Activated CD8-positive, alpha-beta T cell treated with anti-CD3 and anti-CD28 coated beads for 36 hours (primary cell): ENCODE results near the gene CABLES2. TPM values are rescaled to one million over a fixed set of nuclear protein-coding genes. Genes with fewer than 3 reads are reported as not detected.

Experiments
- ATAC-seq: fragments of 200-7000 bp; cut with Tn5 transposase; one replicate; pipeline ENCODE4 v1.10.0; 2021; ENCODE audit warnings: mild to moderate bottlenecking, moderate library complexity
- CTCF ChIA-PET: fragments of 350-600 bp; sonication (Branson Sonifier 250); formaldehyde crosslinking; loops from one replicate; lab custom pipeline; 2021; ENCODE audit warnings: antibody characterized with exemption; lab: Charles Lee
- POLR2A ChIA-PET: fragments of 350-600 bp; sonication (Branson Sonifier 250); formaldehyde crosslinking; loops from one replicate; lab custom pipeline; 2021; ENCODE audit warnings: antibody characterized with exemption; lab: Charles Lee
- DNase-seq: peaks from one replicate; pipeline ENCODE4 v3.0.0-alpha.2; 2020
- H3K27ac Mint-ChIP-seq: one replicate; pipeline ENCODE4 v1.8.0; 2021; ENCODE audit warnings: mild to moderate bottlenecking, mixed read lengths
- H3K27me3 Mint-ChIP-seq: one replicate; pipeline ENCODE4 v1.8.0; 2021; ENCODE audit warnings: mixed read lengths
- H3K36me3 Mint-ChIP-seq: one replicate; pipeline ENCODE4 v1.8.0; 2021; ENCODE audit warnings: low read depth, mixed read lengths
- H3K4me1 Mint-ChIP-seq: one replicate; pipeline ENCODE4 v1.8.0; 2021; ENCODE audit warnings: low read depth, mixed read lengths
- H3K4me3 Mint-ChIP-seq: one replicate; pipeline ENCODE4 v1.8.0; 2021; ENCODE audit warnings: mild to moderate bottlenecking, moderate library complexity, mixed read lengths
- H3K9me3 Mint-ChIP-seq: one replicate; pipeline ENCODE4 v1.8.0; 2021; ENCODE audit warnings: mixed read lengths
- intact Hi-C: fragments of 100-400 bp; cut with micrococcal nuclease; formaldehyde crosslinking; loops from one replicate; pipeline ENCODE4 v1.10.0; 2022
- total RNA-seq, 2 experiments: library from RNA; stranded (reverse); gene quantifications; one replicate each; pipeline ENCODE4 v1.2.3, GENCODE V29; 2021
- TF ChIP-seq, protein P1 (sequence below): fragments of 200-600 bp; IDR thresholded peaks from one replicate; pipeline ENCODE4 v1.8.0; 2022; ENCODE audit warnings: antibody characterized with exemption, mild to moderate bottlenecking

CABLES2 gene
- total RNA-seq, 2 experiments from 2014 or later, result 3.2 to 4.5 TPM

DNA sequence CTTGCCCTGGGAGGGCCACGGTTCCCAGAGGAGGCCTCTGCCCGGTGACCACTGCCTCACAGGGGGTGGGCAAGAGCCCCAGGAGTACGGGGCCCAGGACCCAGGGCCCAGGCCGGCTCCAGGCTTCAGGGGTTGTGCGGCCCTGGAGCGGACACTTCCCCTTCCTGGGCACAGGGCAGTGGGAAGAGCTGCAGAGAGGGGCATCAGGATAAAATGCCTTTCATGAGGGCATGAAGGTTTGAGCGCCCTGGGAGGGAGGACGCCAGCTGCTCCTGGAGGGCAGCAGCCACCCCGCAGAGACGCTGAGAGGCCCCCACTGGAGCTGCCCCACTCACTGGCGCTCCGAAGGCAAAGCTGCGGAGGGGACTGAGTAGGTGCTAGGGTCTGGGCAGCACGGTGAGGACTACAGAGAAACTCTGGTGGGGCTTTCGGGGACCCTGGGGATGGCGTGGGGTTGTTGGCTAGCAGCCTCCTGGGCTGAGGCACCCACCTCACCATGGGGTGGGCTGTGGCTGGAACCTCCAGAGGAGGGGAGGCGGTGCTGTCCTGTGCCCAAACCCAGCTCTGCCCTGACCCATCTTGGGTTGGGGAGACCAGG is 50.4 kb downstream of the CABLES2 start:
- intact Hi-C loops, result no loop called here
- H3K4me3 Mint-ChIP-seq, result no peak overlapping the region
- no peaks in the 10 kb centered on the region for H3K36me3 Mint-ChIP-seq
- no peaks in the 10 kb centered on the region for H3K4me1 Mint-ChIP-seq
- DNase-seq (no peak), ATAC-seq (no peak)
- ChIA-PET CTCF (interaction anchor here (1.2 kb wide), 1 partner anchor 12 kb away, joined by 3 read pairs; no protein-coding TSS in a partner anchor), POLR2A (no interaction called here)
- TF ChIP-seq, protein P1, sequence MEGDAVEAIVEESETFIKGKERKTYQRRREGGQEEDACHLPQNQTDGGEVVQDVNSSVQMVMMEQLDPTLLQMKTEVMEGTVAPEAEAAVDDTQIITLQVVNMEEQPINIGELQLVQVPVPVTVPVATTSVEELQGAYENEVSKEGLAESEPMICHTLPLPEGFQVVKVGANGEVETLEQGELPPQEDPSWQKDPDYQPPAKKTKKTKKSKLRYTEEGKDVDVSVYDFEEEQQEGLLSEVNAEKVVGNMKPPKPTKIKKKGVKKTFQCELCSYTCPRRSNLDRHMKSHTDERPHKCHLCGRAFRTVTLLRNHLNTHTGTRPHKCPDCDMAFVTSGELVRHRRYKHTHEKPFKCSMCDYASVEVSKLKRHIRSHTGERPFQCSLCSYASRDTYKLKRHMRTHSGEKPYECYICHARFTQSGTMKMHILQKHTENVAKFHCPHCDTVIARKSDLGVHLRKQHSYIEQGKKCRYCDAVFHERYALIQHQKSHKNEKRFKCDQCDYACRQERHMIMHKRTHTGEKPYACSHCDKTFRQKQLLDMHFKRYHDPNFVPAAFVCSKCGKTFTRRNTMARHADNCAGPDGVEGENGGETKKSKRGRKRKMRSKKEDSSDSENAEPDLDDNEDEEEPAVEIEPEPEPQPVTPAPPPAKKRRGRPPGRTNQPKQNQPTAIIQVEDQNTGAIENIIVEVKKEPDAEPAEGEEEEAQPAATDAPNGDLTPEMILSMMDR, result no peak
- no peaks in the 10 kb centered on the region for H3K27me3 Mint-ChIP-seq
- H3K9me3 Mint-ChIP-seq, result no peaks in the 10 kb centered on the region
- H3K27ac Mint-ChIP-seq, result no peak overlapping the region

DNA sequence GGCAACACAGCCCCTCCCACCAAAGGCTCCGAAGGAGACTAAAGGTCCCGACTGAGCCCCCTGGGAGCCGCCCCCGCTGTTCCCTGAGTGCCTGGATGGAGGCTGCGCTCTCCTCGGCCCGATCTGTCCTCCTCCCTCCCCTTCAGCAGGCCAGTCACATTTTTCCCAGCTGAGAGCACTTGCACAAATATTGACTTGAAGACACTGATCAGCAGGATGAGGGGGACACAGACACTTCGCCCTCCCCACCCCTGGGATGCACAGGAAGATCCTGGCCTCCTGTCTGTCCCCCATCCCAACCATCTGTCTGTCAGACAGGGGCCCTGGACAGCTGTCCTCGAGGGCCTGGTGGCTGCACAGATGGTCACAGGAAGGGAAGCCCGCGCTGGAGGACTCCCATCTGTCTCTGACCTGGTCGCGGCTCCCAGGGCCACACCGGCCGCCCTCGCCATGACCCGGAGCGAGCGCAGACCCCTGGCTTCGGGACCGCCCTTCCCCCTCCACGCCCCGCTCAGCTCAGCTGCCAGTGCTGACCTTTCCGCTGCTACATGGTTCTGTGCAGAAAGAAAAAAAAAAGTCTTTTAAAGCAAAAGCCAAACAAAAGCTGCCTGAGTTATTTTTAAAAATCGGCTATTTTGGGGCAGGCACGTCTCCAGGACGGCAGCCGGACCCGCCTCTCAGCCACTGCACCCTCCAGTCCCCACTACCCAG is 51.1 kb downstream of the CABLES2 start:
- DNase-seq, result no peak
- H3K4me3 Mint-ChIP-seq, result no peak overlapping the region
- H3K9me3 Mint-ChIP-seq, result no peaks in the 10 kb centered on the region
- no peak for ATAC-seq
- TF ChIP-seq, protein P1, result no peak
- H3K36me3 Mint-ChIP-seq, result no peaks in the 10 kb centered on the region
- ChIA-PET POLR2A (no interaction called here), CTCF (interaction anchor here (1.2 kb wide), 1 partner anchor 13 kb away, joined by 3 read pairs; no protein-coding TSS in a partner anchor)
- H3K27ac Mint-ChIP-seq, result no peak overlapping the region
- H3K4me1 Mint-ChIP-seq, result no peaks in the 10 kb centered on the region
- intact Hi-C loops, result no loop called here
- H3K27me3 Mint-ChIP-seq, result no peaks in the 10 kb centered on the region

DNA sequence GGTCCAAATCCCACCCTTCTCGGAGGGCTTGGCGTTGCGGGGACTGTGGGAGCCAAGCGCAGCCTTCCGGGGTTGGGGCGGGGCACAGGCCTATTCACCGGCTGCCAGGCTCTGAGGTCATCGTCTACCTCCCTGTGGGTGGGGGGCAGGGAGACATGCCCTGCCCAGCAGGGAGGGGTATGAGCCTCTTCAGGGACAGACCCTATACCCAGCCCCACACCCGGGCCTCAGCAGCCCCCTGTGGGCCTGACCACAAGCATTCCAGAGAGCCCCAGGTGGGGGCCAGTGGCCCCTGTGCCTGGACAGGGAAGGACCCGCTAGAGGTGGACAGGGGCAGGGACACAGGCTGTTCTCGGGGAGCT is 51.6 kb downstream of the CABLES2 start:
- TF ChIP-seq, protein P1, result no peak
- Mint-ChIP-seq H3K4me1 (no peaks in the 10 kb centered on the region), H3K9me3 (no peaks in the 10 kb centered on the region), H3K27ac (no peak overlapping the region), H3K36me3 (no peaks in the 10 kb centered on the region), H3K27me3 (no peaks in the 10 kb centered on the region), H3K4me3 (no peak overlapping the region)
- ChIA-PET POLR2A (no interaction called here), CTCF (interaction anchor here (1.2 kb wide), 1 partner anchor 13 kb away, joined by 3 read pairs; no protein-coding TSS in a partner anchor)
- ATAC-seq, result no peak
- intact Hi-C loops, result no loop called here
- no peak for DNase-seq

DNA sequence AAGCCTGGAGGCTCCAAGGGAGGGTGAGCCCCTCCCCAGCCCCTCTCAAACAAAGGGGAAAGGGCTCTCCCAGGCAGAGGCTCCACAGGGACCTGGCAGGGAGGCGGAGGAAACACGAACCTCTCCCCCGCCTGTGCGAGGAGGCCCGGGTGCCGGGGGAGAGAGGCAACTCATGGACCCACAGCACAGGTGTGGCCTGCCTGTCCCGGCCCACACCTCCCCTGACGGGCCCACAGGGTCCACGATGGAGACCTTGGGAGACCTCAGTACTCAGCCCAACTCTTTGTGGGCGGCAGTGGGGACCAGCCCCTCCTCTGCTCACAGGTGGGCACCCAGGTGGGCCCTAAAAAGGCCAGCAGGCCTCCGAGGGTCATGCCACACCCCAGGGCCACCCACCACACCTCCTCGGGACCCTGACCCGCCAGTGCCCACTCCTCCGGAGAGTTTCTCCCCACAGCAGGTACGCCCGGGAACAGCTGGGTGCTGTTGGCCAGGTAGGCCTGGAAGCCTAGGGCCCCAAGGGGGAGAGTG is 52.2 kb downstream of the CABLES2 start:
- POLR2A ChIA-PET, result no interaction called here
- DNase-seq (no peak), ATAC-seq (no peak)
- Mint-ChIP-seq H3K4me3 (no peak overlapping the region), H3K9me3 (no peaks in the 10 kb centered on the region), H3K27ac (no peak overlapping the region), H3K4me1 (no peaks in the 10 kb centered on the region), H3K27me3 (no peaks in the 10 kb centered on the region), H3K36me3 (no peaks in the 10 kb centered on the region)
- TF ChIP-seq, protein P1, result no peak
- intact Hi-C loops, result no loop called here
- CTCF ChIA-PET, result no interaction called here
